ENCODE results near the gene SLC51A. TPM values are rescaled to one million over a fixed set of nuclear protein-coding genes. Genes with fewer than 3 reads are reported as not detected.

Gene SLC51A
- total RNA-seq, 1 experiment from 2014 or later = 6.9 TPM

GRCh38 chr3:196260784-196261183, 44.5 kb downstream of the SLC51A start:
- Mint-ChIP-seq H3K27me3 (ENCODE audit: low read depth) (no peaks in the 10 kb centered on the region), H3K36me3 (peaks cover 15% of the 10 kb centered on the region), H3K27ac (no peak overlapping the region), H3K4me1 (peaks cover 18% of the 10 kb centered on the region), H3K9me3 (peaks cover 5% of the 10 kb centered on the region), H3K4me3 (no peak overlapping the region)
- no peak for TF ChIP-seq ZNF232 (CRISPR knock-in tag; IDR thresholded peaks at IDR 0.05)
- DNase-seq (ENCODE audit: low spot score) = no peak
- CTCF ChIA-PET = interaction anchor here (1.2 kb wide), 1 partner anchor 268 kb away, joined by 3 read pairs; no protein-coding TSS in a partner anchor
- POLR2A ChIA-PET = no interaction called here
- no peak for ATAC-seq

GRCh38 chr3:196263819-196264218, 47.5 kb downstream of the SLC51A start:
- H3K27ac Mint-ChIP-seq = peak overlapping the region; percentile 78; the same call in 1 of the 2 replicates
- peaks cover 16% of the 10 kb centered on the region for H3K36me3 Mint-ChIP-seq
- POLR2A ChIA-PET = no interaction called here
- H3K9me3 Mint-ChIP-seq = peaks cover 5% of the 10 kb centered on the region
- peaks cover 25% of the 10 kb centered on the region for H3K4me1 Mint-ChIP-seq
- H3K27me3 Mint-ChIP-seq (ENCODE audit: low read depth) = no peaks in the 10 kb centered on the region
- H3K4me3 Mint-ChIP-seq = no peak overlapping the region
- TF ChIP-seq RELA (CRISPR knock-in tag; IDR thresholded peaks at IDR 0.05; ENCODE audit: borderline replicate concordance) = no peak
- TF ChIP-seq, protein P1, sequence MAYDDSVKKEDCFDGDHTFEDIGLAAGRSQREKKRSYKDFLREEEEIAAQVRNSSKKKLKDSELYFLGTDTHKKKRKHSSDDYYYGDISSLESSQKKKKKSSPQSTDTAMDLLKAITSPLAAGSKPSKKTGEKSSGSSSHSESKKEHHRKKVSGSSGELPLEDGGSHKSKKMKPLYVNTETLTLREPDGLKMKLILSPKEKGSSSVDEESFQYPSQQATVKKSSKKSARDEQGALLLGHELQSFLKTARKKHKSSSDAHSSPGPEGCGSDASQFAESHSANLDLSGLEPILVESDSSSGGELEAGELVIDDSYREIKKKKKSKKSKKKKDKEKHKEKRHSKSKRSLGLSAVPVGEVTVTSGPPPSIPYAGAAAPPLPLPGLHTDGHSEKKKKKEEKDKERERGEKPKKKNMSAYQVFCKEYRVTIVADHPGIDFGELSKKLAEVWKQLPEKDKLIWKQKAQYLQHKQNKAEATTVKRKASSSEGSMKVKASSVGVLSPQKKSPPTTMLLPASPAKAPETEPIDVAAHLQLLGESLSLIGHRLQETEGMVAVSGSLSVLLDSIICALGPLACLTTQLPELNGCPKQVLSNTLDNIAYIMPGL (CRISPR knock-in tag; IDR thresholded peaks at IDR 0.05) = no peak
- no peak for TF ChIP-seq ZNF219 (CRISPR knock-in tag; IDR thresholded peaks at IDR 0.05; ENCODE audit: borderline replicate concordance)
- no peak for TF ChIP-seq JUN (CRISPR knock-in tag; IDR thresholded peaks at IDR 0.05)
- TF ChIP-seq ELF4 (CRISPR knock-in tag; IDR thresholded peaks at IDR 0.05; ENCODE audit: low read depth) = no peak
- TF ChIP-seq AR (CRISPR knock-in tag; IDR thresholded peaks at IDR 0.05) = no peak
- no peak for TF ChIP-seq OVOL2 (CRISPR knock-in tag; IDR thresholded peaks at IDR 0.05; ENCODE audit: borderline replicate concordance)
- TF ChIP-seq ATF2 (CRISPR knock-in tag; IDR thresholded peaks at IDR 0.05; ENCODE audit: borderline replicate concordance, low read depth) = no peak
- TF ChIP-seq SMAD3 (CRISPR knock-in tag; IDR thresholded peaks at IDR 0.05; ENCODE audit: borderline replicate concordance) = no peak
- TF ChIP-seq MXD4 (CRISPR knock-in tag; IDR thresholded peaks at IDR 0.05; ENCODE audit: borderline replicate concordance) = no peak
- TF ChIP-seq E2F5 (CRISPR knock-in tag; IDR thresholded peaks at IDR 0.05) = no peak
- no peak for TF ChIP-seq E2F4 (CRISPR knock-in tag; IDR thresholded peaks at IDR 0.05; ENCODE audit: borderline replicate concordance, low read depth)
- no peak for TF ChIP-seq ZNF423 (CRISPR knock-in tag; IDR thresholded peaks at IDR 0.05)
- TF ChIP-seq CTCF (IDR thresholded peaks at IDR 0.05) = no peak
- TF ChIP-seq E2F1 (CRISPR knock-in tag; IDR thresholded peaks at IDR 0.05) = no peak
- no peak for TF ChIP-seq CDX4 (CRISPR knock-in tag; IDR thresholded peaks at IDR 0.05; ENCODE audit: borderline replicate concordance)
- no peak for TF ChIP-seq FOXP1 (CRISPR knock-in tag; IDR thresholded peaks at IDR 0.05; ENCODE audit: borderline replicate concordance)
- no peak for TF ChIP-seq ERG (CRISPR knock-in tag; IDR thresholded peaks at IDR 0.05)
- no peak for TF ChIP-seq ZBTB21 (CRISPR knock-in tag; IDR thresholded peaks at IDR 0.05; ENCODE audit: borderline replicate concordance)
- TF ChIP-seq ZNF232 (CRISPR knock-in tag; IDR thresholded peaks at IDR 0.05) = no peak
- no peak for ATAC-seq
- DNase-seq (ENCODE audit: low spot score) = no peak
- CTCF ChIA-PET = no interaction called here
